Measurements from ENCODE around the gene ITGA6.

DNA sequence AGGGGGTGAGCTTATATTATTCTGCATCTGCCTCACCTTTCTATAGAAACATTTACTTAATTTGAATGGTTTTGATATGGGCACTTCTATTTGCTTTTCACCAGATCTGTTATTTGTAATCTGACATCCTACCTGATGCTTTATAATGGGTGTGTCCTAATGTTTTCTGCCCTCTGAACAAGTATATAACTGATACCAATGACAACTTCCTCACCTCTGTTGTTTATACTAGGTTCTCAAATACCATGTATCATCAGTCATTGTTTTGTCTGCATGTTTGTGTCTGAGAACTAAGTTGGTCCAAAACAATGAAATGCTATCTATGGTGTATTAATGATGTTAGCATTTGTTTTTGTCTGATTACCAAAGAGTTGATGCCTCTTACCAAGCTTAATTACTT is 45.8 kb downstream of the ITGA6 start:
- TF ChIP-seq EP300 (IDR thresholded peaks at IDR 0.05) (no peak), POLR2AphosphoS5 (IDR thresholded peaks at IDR 0.05) (no peak)
- TF ChIP-seq, protein P1, sequence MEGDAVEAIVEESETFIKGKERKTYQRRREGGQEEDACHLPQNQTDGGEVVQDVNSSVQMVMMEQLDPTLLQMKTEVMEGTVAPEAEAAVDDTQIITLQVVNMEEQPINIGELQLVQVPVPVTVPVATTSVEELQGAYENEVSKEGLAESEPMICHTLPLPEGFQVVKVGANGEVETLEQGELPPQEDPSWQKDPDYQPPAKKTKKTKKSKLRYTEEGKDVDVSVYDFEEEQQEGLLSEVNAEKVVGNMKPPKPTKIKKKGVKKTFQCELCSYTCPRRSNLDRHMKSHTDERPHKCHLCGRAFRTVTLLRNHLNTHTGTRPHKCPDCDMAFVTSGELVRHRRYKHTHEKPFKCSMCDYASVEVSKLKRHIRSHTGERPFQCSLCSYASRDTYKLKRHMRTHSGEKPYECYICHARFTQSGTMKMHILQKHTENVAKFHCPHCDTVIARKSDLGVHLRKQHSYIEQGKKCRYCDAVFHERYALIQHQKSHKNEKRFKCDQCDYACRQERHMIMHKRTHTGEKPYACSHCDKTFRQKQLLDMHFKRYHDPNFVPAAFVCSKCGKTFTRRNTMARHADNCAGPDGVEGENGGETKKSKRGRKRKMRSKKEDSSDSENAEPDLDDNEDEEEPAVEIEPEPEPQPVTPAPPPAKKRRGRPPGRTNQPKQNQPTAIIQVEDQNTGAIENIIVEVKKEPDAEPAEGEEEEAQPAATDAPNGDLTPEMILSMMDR (IDR thresholded peaks at IDR 0.05) = no peak
